H9 (cell line): ENCODE measurements around the gene UXT. TPM values are rescaled to one million over a fixed set of nuclear protein-coding genes. Genes with fewer than 3 reads are reported as not detected.

ENCODE experiments used
- DNase-seq: peaks from one replicate; pipeline ENCODE4 v3.0.0-alpha.2; 2017
- H2AFZ ChIP-seq: one replicate; pipeline ENCODE4 v1.6.1; 2013; ENCODE audit warnings: mild to moderate bottlenecking, low read length, control low read depth, moderate library complexity
- H2AK5ac ChIP-seq: 2 replicates; pipeline ENCODE4 v1.6.1; 2013; ENCODE audit warnings: low read length, control low read depth, mixed read lengths; ENCODE audit not compliant: insufficient read length
- H2BK120ac ChIP-seq: one replicate; pipeline ENCODE4 v1.6.1; 2013; ENCODE audit warnings: low read depth, mild to moderate bottlenecking, low read length, control low read depth, inconsistent platforms; ENCODE audit not compliant: poor library complexity, severe bottlenecking
- H2BK12ac ChIP-seq: 2 replicates; pipeline ENCODE4 v1.6.1; 2013; ENCODE audit warnings: low read length, control low read depth, mixed read lengths, low read depth; ENCODE audit not compliant: insufficient read length
- H2BK15ac ChIP-seq: 2 replicates; pipeline ENCODE4 v1.6.1; 2013; ENCODE audit warnings: low read depth, low read length, control low read depth
- H2BK20ac ChIP-seq: one replicate; pipeline ENCODE4 v1.6.1; 2013; ENCODE audit warnings: low read depth, mild to moderate bottlenecking, low read length, control low read depth, inconsistent platforms; ENCODE audit not compliant: poor library complexity, severe bottlenecking
- H2BK5ac ChIP-seq: 2 replicates; pipeline ENCODE4 v1.6.1; 2013; ENCODE audit warnings: low read length, control low read depth, mixed read lengths; ENCODE audit not compliant: insufficient read length
- H3K14ac ChIP-seq: 2 replicates; pipeline ENCODE4 v1.6.1; 2013; ENCODE audit warnings: low read length, control low read depth; ENCODE audit not compliant: insufficient read depth
- H3K18ac ChIP-seq: 2 replicates; pipeline ENCODE4 v1.6.1; 2013; ENCODE audit warnings: low read depth, mild to moderate bottlenecking, mixed read lengths, low read length, control low read depth; ENCODE audit not compliant: insufficient read length
- H3K23ac ChIP-seq: 2 replicates; pipeline ENCODE4 v1.6.1; 2013; ENCODE audit warnings: low read length, control low read depth, mixed read lengths, low read depth; ENCODE audit not compliant: insufficient read length
- H3K23me2 ChIP-seq: 2 replicates; pipeline ENCODE4 v1.6.1; 2013; ENCODE audit warnings: low read depth, mild to moderate bottlenecking, mixed read lengths, low read length, control low read depth; ENCODE audit not compliant: insufficient read length, poor library complexity, severe bottlenecking
- H3K27ac ChIP-seq: 2 replicates; pipeline ENCODE4 v1.5.1; 2013; ENCODE audit warnings: low read length, control low read depth, mixed read lengths, low read depth; ENCODE audit not compliant: insufficient read length
- H3K27me3 ChIP-seq: 2 replicates; pipeline ENCODE4 v1.6.1; 2013; ENCODE audit warnings: low read length, control low read depth, inconsistent platforms; ENCODE audit not compliant: insufficient read depth
- H3K4ac ChIP-seq: 2 replicates; pipeline ENCODE4 v1.6.1; 2013; ENCODE audit warnings: low read depth, mild to moderate bottlenecking, control low read depth, inconsistent platforms, low read length, moderate library complexity
- H3K4me1 ChIP-seq: 2 replicates; pipeline ENCODE4 v1.6.1; 2013; ENCODE audit warnings: low read length, control low read depth, inconsistent platforms; ENCODE audit not compliant: insufficient read depth
- H3K4me2 ChIP-seq: 2 replicates; pipeline ENCODE4 v1.6.1; 2013; ENCODE audit warnings: low read length, control low read depth, mixed read lengths; ENCODE audit not compliant: insufficient read length, insufficient read depth
- H3K56ac ChIP-seq: 2 replicates; pipeline ENCODE4 v1.6.1; 2013; ENCODE audit warnings: low read depth, mild to moderate bottlenecking, mixed read lengths, low read length, control low read depth; ENCODE audit not compliant: insufficient read length
- H3K79me1 ChIP-seq: 2 replicates; pipeline ENCODE4 v1.6.1; 2013; ENCODE audit warnings: low read depth, mild to moderate bottlenecking, moderate library complexity, low read length, control low read depth, inconsistent platforms; ENCODE audit not compliant: insufficient read depth, poor library complexity, severe bottlenecking
- H3K79me2 ChIP-seq: 2 replicates; pipeline ENCODE4 v1.6.1; 2013; ENCODE audit warnings: low read length, control low read depth, inconsistent platforms; ENCODE audit not compliant: insufficient read depth
- H3K9ac ChIP-seq: 2 replicates; pipeline ENCODE4 v1.6.1; 2013; ENCODE audit warnings: low read length, control low read depth, mixed read lengths; ENCODE audit not compliant: insufficient read length; ENCODE audit errors: extremely low read depth
- H3K9me3 ChIP-seq: one replicate; pipeline ENCODE4 v1.6.1; 2013; ENCODE audit warnings: low read depth, low read length, inconsistent platforms; ENCODE audit not compliant: control insufficient read depth
- H3T11ph ChIP-seq: one replicate; pipeline ENCODE4 v1.6.1; 2013; ENCODE audit warnings: mild to moderate bottlenecking, low read length, control low read depth, inconsistent platforms
- H4K20me1 ChIP-seq: one replicate; pipeline ENCODE4 v1.6.1; 2013; ENCODE audit not compliant: control insufficient read depth, insufficient read length, insufficient read depth
- H4K5ac ChIP-seq: 2 replicates; pipeline ENCODE4 v1.6.1; 2013; ENCODE audit warnings: low read depth, mild to moderate bottlenecking, mixed read lengths, low read length, control low read depth; ENCODE audit not compliant: insufficient read length
- H4K8ac ChIP-seq: replicated peaks from 2 replicates; pipeline ENCODE4 v1.6.1; 2013; ENCODE audit warnings: low read length, control low read depth, mixed read lengths, low read depth; ENCODE audit not compliant: insufficient read length
- H4K91ac ChIP-seq: 2 replicates; pipeline ENCODE4 v1.6.1; 2013; ENCODE audit warnings: low read depth, mild to moderate bottlenecking, moderate library complexity, mixed read lengths, low read length, control low read depth; ENCODE audit not compliant: insufficient read length
- H3K27ac Mint-ChIP-seq, 3 experiments: 2 replicates in 2 of 3; 3 replicates in 1 of 3; pipeline ENCODE4 v1.8.0; 2020 to 2021; ENCODE audit warnings: mixed read lengths in 3 of 3, mild to moderate bottlenecking in 1 of 3, moderate library complexity in 1 of 3
- H3K27me3 Mint-ChIP-seq: 2 replicates; pipeline ENCODE4 v1.8.0; 2021; ENCODE audit warnings: low read depth, mild to moderate bottlenecking, moderate library complexity, mixed read lengths
- H3K36me3 Mint-ChIP-seq, 3 experiments: 2 replicates in 2 of 3; 3 replicates in 1 of 3; pipeline ENCODE4 v1.8.0; 2020 to 2021; ENCODE audit warnings: low read depth in 3 of 3, mixed read lengths in 3 of 3; ENCODE audit not compliant: insufficient read depth in 1 of 3
- H3K4me1 Mint-ChIP-seq, 2 experiments: 2 replicates each; pipeline ENCODE4 v1.8.0; 2020; ENCODE audit warnings: mixed read lengths in 2 of 2
- H3K4me3 Mint-ChIP-seq, 2 experiments: 2 replicates in 1 of 2; 3 replicates in 1 of 2; pipeline ENCODE4 v1.8.0; 2020 to 2021; ENCODE audit warnings: mild to moderate bottlenecking in 2 of 2, mixed read lengths in 2 of 2, moderate library complexity in 1 of 2
- H3K9me3 Mint-ChIP-seq, 2 experiments: 2 replicates in 1 of 2; 3 replicates in 1 of 2; pipeline ENCODE4 v1.8.0; 2020; ENCODE audit warnings: mild to moderate bottlenecking in 2 of 2, mixed read lengths in 2 of 2, moderate library complexity in 1 of 2
- WGBS: extraction: QIAGEN DNeasy Blood & Tissue Kit; methylation state at CpG from one replicate; pipeline ENCODE4 v1.1.7; 2013; ENCODE audit warnings: missing lambda C conversion rate, low lambda C conversion rate, mixed read lengths; ENCODE audit not compliant: insufficient read length; ENCODE audit errors: extremely low coverage; 5-methylcytosine and 5-hydroxymethylcytosine counted together
- total RNA-seq: library from RNA; stranded (reverse); gene quantifications from 2 replicates; pipeline ENCODE4 v1.2.1, GENCODE V29; 2021
- TF ChIP-seq, protein P1 (sequence below): fragments of 200-600 bp; sonication (generic); conservative IDR thresholded peaks from 3 replicates; pipeline ENCODE4 v1.8.0; 2021; ENCODE audit warnings: antibody characterized with exemption, mild to moderate bottlenecking

UXT gene
- total RNA-seq, 1 experiment from 2014 or later: 95.1 TPM

DNA sequence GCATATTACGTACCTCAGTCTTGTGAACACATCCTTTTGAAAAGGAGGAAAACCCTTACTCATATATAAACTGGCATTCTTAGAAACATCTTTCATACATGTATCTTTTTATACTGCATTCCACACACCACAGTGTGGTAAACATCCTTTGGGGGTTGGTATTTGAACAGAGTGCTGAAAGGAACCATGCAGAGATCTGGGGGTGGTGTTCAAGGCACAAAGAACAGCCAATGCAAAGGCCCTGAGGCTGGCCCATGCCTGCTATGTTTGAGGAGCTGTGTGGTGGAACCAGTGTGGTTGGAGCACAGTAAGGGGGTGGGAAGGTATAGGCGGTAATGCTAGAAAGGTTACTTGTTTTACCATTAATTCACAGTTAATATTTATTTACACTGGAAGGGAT lies 10.6 kb downstream of the UXT start:
- Histone ChIP-seq H3K23ac (no peak overlapping the region), H2BK20ac (no peak overlapping the region), H4K91ac (no peak overlapping the region), H3K4ac (no peak overlapping the region), H3K9me3 (peaks cover 59% of the 10 kb centered on the region), H2BK120ac (no peak overlapping the region), H3K27ac (no peak overlapping the region), H4K20me1 (no peaks in the 10 kb centered on the region), H3K27me3 (no peaks in the 10 kb centered on the region), H4K8ac (no peak overlapping the region), H2BK12ac (no peak overlapping the region), H2BK15ac (no peak overlapping the region), H3K18ac (no peak overlapping the region), H2AFZ (no peak overlapping the region), H3K23me2 (no peaks in the 10 kb centered on the region), H3K9ac (no peak overlapping the region), H3K4me2 (no peak overlapping the region), H3T11ph (no peak overlapping the region), H3K4me1 (no peaks in the 10 kb centered on the region; the same call in 1 of the 2 replicates), H3K79me1 (peaks cover 2% of the 10 kb centered on the region), H4K5ac (no peak overlapping the region), H3K79me2 (no peaks in the 10 kb centered on the region), H2AK5ac (no peak overlapping the region), H3K56ac (no peak overlapping the region), H3K14ac (no peak overlapping the region), H2BK5ac (no peak overlapping the region)
- peak overlapping the region; percentile 30 to 37; a peak in 3 of 5 replicates for H3K4me3 Mint-ChIP-seq
- peaks cover 81 to 85% of the 10 kb centered on the region in 2 experiments for H3K9me3 Mint-ChIP-seq
- H3K27ac Mint-ChIP-seq: no peak overlapping the region
- WGBS: no CpG with 5 or more reads among the region's 2 CpGs
- no peak for DNase-seq
- H3K36me3 Mint-ChIP-seq: peaks cover 32 to 59% (median 38%) of the 10 kb centered on the region in 3 experiments
- H3K27me3 Mint-ChIP-seq: no peaks in the 10 kb centered on the region; the same call in 1 of the 2 replicates
- H3K4me1 Mint-ChIP-seq: peaks cover 23 to 26% of the 10 kb centered on the region in 2 experiments
- TF ChIP-seq, protein P1, sequence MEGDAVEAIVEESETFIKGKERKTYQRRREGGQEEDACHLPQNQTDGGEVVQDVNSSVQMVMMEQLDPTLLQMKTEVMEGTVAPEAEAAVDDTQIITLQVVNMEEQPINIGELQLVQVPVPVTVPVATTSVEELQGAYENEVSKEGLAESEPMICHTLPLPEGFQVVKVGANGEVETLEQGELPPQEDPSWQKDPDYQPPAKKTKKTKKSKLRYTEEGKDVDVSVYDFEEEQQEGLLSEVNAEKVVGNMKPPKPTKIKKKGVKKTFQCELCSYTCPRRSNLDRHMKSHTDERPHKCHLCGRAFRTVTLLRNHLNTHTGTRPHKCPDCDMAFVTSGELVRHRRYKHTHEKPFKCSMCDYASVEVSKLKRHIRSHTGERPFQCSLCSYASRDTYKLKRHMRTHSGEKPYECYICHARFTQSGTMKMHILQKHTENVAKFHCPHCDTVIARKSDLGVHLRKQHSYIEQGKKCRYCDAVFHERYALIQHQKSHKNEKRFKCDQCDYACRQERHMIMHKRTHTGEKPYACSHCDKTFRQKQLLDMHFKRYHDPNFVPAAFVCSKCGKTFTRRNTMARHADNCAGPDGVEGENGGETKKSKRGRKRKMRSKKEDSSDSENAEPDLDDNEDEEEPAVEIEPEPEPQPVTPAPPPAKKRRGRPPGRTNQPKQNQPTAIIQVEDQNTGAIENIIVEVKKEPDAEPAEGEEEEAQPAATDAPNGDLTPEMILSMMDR: no peak
